GM12878 (cell line): ENCODE data around the gene ELF2. TPM values are rescaled to one million over a fixed set of nuclear protein-coding genes. Genes with fewer than 3 reads are reported as not detected.

Experiments used
- ATAC-seq: fragments of 200-7000 bp; cut with Tn5 transposase; 3 replicates; pipeline ENCODE4 v1.9.1; 2020; ENCODE audit warnings: mild to moderate bottlenecking, moderate library complexity
- Bru-seq: library from RNA; stranded (reverse); fragments of 400-500 nt; gene quantifications from one replicate; lab custom pipeline; 2021; lab: Mats Ljungman, UMichigan
- BruChase-seq, 2 experiments: library from RNA; stranded (reverse); fragments of 400-500 nt; gene quantifications; one replicate each; lab custom pipeline; 2021; lab: Mats Ljungman, UMichigan
- BruUV-seq: library from RNA; stranded (reverse); fragments of 400-500 nt; replicated peaks from 2 replicates; lab custom pipeline; 2021; lab: Mats Ljungman, UMichigan
- CTCF ChIA-PET: fragments of 300-600 bp; sonication (Branson Sonifier 250); formaldehyde crosslinking; extraction: SDS; loops from one replicate; lab custom pipeline; 2021; ENCODE audit warnings: inconsistent platforms; lab: Yijun Ruan, JAX
- POLR2A ChIA-PET: fragments of 350-600 bp; formaldehyde crosslinking; extraction: SDS; loops from one replicate; lab custom pipeline; 2021; ENCODE audit warnings: inconsistent platforms; lab: Charles Lee
- RAD21 ChIA-PET: fragments of 300-600 bp; sonication (Branson Sonifier 250); formaldehyde crosslinking; loops from one replicate; lab custom pipeline; 2023; ENCODE audit warnings: antibody characterized with exemption; ENCODE audit not compliant: unreplicated experiment; lab: Charles Lee
- SMC1A ChIA-PET: fragments of 300-600 bp; sonication (Branson Sonifier 250); formaldehyde crosslinking; loops from one replicate; lab custom pipeline; 2023; ENCODE audit not compliant: unreplicated experiment, uncharacterized antibody; lab: Charles Lee
- DNase-seq: peaks from one replicate; pipeline ENCODE4 v3.0.0-alpha.2; 2011; ENCODE audit warnings: low read depth, low spot score
- FAIRE-seq: peaks from 3 replicates; lab custom pipeline; 2011; peaks lifted over from hg19 to GRCh38; lab: Jason Lieb, UNC
- H2AFZ ChIP-seq: 2 replicates; pipeline ENCODE4 v1.6.0; 2011; ENCODE audit warnings: low read depth, low read length, control low read depth; ENCODE audit not compliant: control insufficient read depth
- H3K27ac ChIP-seq: 2 replicates; pipeline ENCODE4 v1.5.1; 2011; ENCODE audit warnings: control low read depth; ENCODE audit not compliant: control insufficient read depth, insufficient read depth
- H3K27me3 ChIP-seq, 2 experiments: replicated peaks in 1 of 2; 2 replicates each; pipeline versions ENCODE4 v1.6.0 to v1.6.1; 2011; ENCODE audit warnings: low read length in 1 of 2; ENCODE audit not compliant: control insufficient read depth in 2 of 2, insufficient read depth in 2 of 2
- H3K36me3 ChIP-seq, 2 experiments: 2 replicates each; pipeline ENCODE4 v1.5.1; 2011; ENCODE audit warnings: low read length in 1 of 2; ENCODE audit not compliant: control insufficient read depth in 2 of 2, insufficient read depth in 2 of 2
- H3K4me1 ChIP-seq: 2 replicates; pipeline ENCODE4 v1.6.1; 2011; ENCODE audit warnings: mild to moderate bottlenecking, low read length, moderate library complexity, mixed read lengths; ENCODE audit not compliant: control insufficient read depth, insufficient read depth
- H3K4me2 ChIP-seq: 2 replicates; pipeline ENCODE4 v1.6.0; 2011; ENCODE audit warnings: control low read depth; ENCODE audit not compliant: control insufficient read depth, insufficient read depth
- H3K4me3 ChIP-seq: fragments of 200-600 bp; sonication (generic); 2 replicates; pipeline ENCODE4 v1.5.1; 2016
- H3K79me2 ChIP-seq: 2 replicates; pipeline ENCODE4 v1.6.0; 2011; ENCODE audit warnings: low read length; ENCODE audit not compliant: control insufficient read depth, insufficient read depth
- H3K9ac ChIP-seq: 2 replicates; pipeline ENCODE4 v1.8.0; 2011; ENCODE audit warnings: low read length, control low read depth, mixed read lengths; ENCODE audit not compliant: control insufficient read depth, insufficient read depth
- H3K9me3 ChIP-seq: replicated peaks from 3 replicates; pipeline ENCODE4 v1.5.1; 2011; ENCODE audit warnings: mild to moderate bottlenecking, low read length; ENCODE audit not compliant: control insufficient read depth, insufficient read depth
- H4K20me1 ChIP-seq: 2 replicates; pipeline ENCODE4 v1.6.0; 2011; ENCODE audit not compliant: control insufficient read depth, insufficient read depth
- BACH1 ChIP-seq: fragments of 450-650 bp; IDR thresholded peaks from 2 replicates; pipeline ENCODE4 v1.6.1; 2017; ENCODE audit warnings: mild to moderate bottlenecking, borderline replicate concordance
- CREB1 ChIP-seq: IDR thresholded peaks from 2 replicates; pipeline ENCODE4 v1.6.1; 2012; ENCODE audit warnings: low read depth, mild to moderate bottlenecking, inconsistent platforms
- GATAD2B ChIP-seq: fragments of 450-650 bp; conservative IDR thresholded peaks from 2 replicates; pipeline ENCODE4 v1.6.1; 2017; ENCODE audit warnings: low read depth, mild to moderate bottlenecking, moderate library complexity
- MYC ChIP-seq: IDR thresholded peaks from 2 replicates; pipeline ENCODE4 v1.6.1; 2011; ENCODE audit warnings: mild to moderate bottlenecking, low read length, moderate library complexity, inconsistent platforms; ENCODE audit not compliant: insufficient read depth, insufficient replicate concordance, insufficient read length, severe bottlenecking
- SMAD1 ChIP-seq: fragments of 450-650 bp; IDR thresholded peaks from 2 replicates; pipeline ENCODE4 v1.6.1; 2018; ENCODE audit warnings: mild to moderate bottlenecking, low read depth; ENCODE audit not compliant: partially characterized antibody
- SMARCA5 ChIP-seq: fragments of 450-650 bp; IDR thresholded peaks from 2 replicates; pipeline ENCODE4 v1.6.1; 2017; ENCODE audit warnings: mild to moderate bottlenecking
- SPI1 ChIP-seq: IDR thresholded peaks from 2 replicates; pipeline ENCODE4 v1.6.1; 2011; ENCODE audit warnings: low read depth, mild to moderate bottlenecking, low read length, moderate library complexity, borderline replicate concordance; ENCODE audit not compliant: insufficient read depth
- TCF12 ChIP-seq: IDR thresholded peaks from 2 replicates; pipeline ENCODE4 v1.6.1; 2011; ENCODE audit warnings: low read depth, mild to moderate bottlenecking, low read length
- WGBS: methylation state at CpG from one replicate; pipeline ENCODE4 v1.1.6; 2016; ENCODE audit warnings: low lambda C conversion rate; ENCODE audit not compliant: insufficient replicate concordance, insufficient coverage; ENCODE audit errors: missing lambda C conversion rate; 5-methylcytosine and 5-hydroxymethylcytosine counted together
- in situ Hi-C: fragments of 300-500 bp; cut with MboI; formaldehyde crosslinking; loops from 9 replicates; pipeline ENCODE4 v1.14.3; 2018; ENCODE audit warnings: mixed read lengths
- intact Hi-C: fragments of 100-400 bp; cut with micrococcal nuclease; formaldehyde crosslinking; loops from one replicate; pipeline ENCODE4 v1.14.2; 2022; ENCODE audit not compliant: unreplicated experiment
- long read RNA-seq, 2 experiments: library from polyadenylated mRNA; unstranded; transcript quantifications; one replicate each; pipeline ENCODE4 v2.0.0, GENCODE V29; 2019 to 2020
- polyA minus RNA-seq, 3 experiments: library from RNA; depleted of rRNA, polyadenylated mRNA; stranded (reverse); fragments of >200 nt; gene quantifications; 2 replicates each; pipeline ENCODE4 v1.2.3, GENCODE V29; 2011
- polyA plus RNA-seq, 11 experiments: library from polyadenylated mRNA; depleted of rRNA in 4 of 11; unstranded in 6 of 11; stranded (reverse) in 5 of 11; fragments of >200 nt; fragmentation: Nextera tagmentation in 4 of 11; fragmentation: Illumina TruSeq in 1 of 11; extraction: Ambion mirVana in 4 of 11; extraction: Trizol in 1 of 11; gene quantifications; 1 replicate in 1 of 11; 2 replicates in 10 of 11; pipeline versions ENCODE4 v1.2.1 to v1.2.3, GENCODE V29; 2011 to 2016; ENCODE audit warnings: inconsistent platforms in 2 of 11, missing spikeins in 2 of 11, low read depth in 1 of 11
- total RNA-seq, 4 experiments: library from RNA; depleted of rRNA in 3 of 4; stranded (reverse); fragments of >200 nt in 3 of 4; fragmentation: Illumina TruSeq in 1 of 4; extraction: Trizol in 1 of 4; gene quantifications; 2 replicates each; pipeline versions ENCODE4 v1.2.1 to v1.2.3, GENCODE V29; 2013 to 2021
- TF ChIP-seq, protein P1 (sequence below): IDR thresholded peaks from 2 replicates; pipeline ENCODE4 v1.6.1; 2011; ENCODE audit warnings: borderline replicate concordance, low read depth, mild to moderate bottlenecking, moderate library complexity, low read length; ENCODE audit not compliant: insufficient read depth, poor library complexity, severe bottlenecking
- TF ChIP-seq, protein P2 (sequence below): fragments of 450-650 bp; conservative IDR thresholded peaks from 2 replicates; pipeline ENCODE4 v1.6.1; 2017; ENCODE audit warnings: mild to moderate bottlenecking, moderate library complexity

ELF2 gene
- 109 and 114 TPM in 2 replicates for total RNA-seq (2013; cell fraction: nucleolus; rRNA removed)
- total RNA-seq (2014; rRNA removed) (26.1 and 27.6 TPM in 2 replicates), total RNA-seq (2014; rRNA removed; fragmentation: Illumina TruSeq; extraction: Trizol) (30.1 and 31.4 TPM in 2 replicates), total RNA-seq (2021) (24.9 and 25.0 TPM in 2 replicates), polyA plus RNA-seq (2011; rRNA removed) (26.7 and 32.3 TPM in 2 replicates), polyA plus RNA-seq (2014; fragmentation: Illumina TruSeq; extraction: Trizol) (22.3 and 25.4 TPM in 2 replicates), polyA plus RNA-seq (2014; fragmentation: Nextera tagmentation; extraction: Ambion mirVana) (10 to 100 TPM; 10.5 to 15.6 TPM), polyA plus RNA-seq (2014; rRNA removed) (13.1 and 16.1 TPM in 2 replicates), polyA plus RNA-seq (2016; fragmentation: Nextera tagmentation; extraction: Ambion mirVana) (10 to 100 TPM; 16.9 to 18.7 TPM), polyA minus RNA-seq (2011; rRNA and poly(A)+ RNA removed) (40.2 and 48.5 TPM in 2 replicates), Bru-seq, nascent RNA (percentile 83 among the genes with signal in this experiment), BruChase-seq, experiment 1, labeled RNA remaining after a 6-hour chase (percentile 74 among the genes with signal in this experiment), BruChase-seq, experiment 2, labeled RNA remaining after a 2-hour chase (percentile 77 among the genes with signal in this experiment)
- polyA plus RNA-seq (2011; ENCODE audit: low read depth) = 16.3 TPM
- 14.6 and 15.6 TPM in 2 replicates for polyA plus RNA-seq (2011; cell fraction: cytosol; rRNA removed)
- 19.3 and 22.2 TPM in 2 replicates for polyA plus RNA-seq (2011; cell fraction: nucleus; rRNA removed)
- 17.5 and 18.6 TPM in 2 replicates for polyA plus RNA-seq (2012)
- 13.6 and 16.2 TPM in 2 replicates for polyA minus RNA-seq (2011; cell fraction: cytosol; rRNA and poly(A)+ RNA removed)
- polyA minus RNA-seq (2011; cell fraction: nucleus; rRNA and poly(A)+ RNA removed) = 26.4 and 40.0 TPM in 2 replicates
- long read RNA-seq, experiment 1, partial matches to known transcripts = 4 of 6 reads
- long read RNA-seq, experiment 1, other reads (novel, unspliced or antisense) = 1 of 6 reads
- long read RNA-seq, experiment 2, partial matches to known transcripts = 7 of 18 reads
- long read RNA-seq, experiment 2, other reads (novel, unspliced or antisense) = 9 of 18 reads

DNA sequence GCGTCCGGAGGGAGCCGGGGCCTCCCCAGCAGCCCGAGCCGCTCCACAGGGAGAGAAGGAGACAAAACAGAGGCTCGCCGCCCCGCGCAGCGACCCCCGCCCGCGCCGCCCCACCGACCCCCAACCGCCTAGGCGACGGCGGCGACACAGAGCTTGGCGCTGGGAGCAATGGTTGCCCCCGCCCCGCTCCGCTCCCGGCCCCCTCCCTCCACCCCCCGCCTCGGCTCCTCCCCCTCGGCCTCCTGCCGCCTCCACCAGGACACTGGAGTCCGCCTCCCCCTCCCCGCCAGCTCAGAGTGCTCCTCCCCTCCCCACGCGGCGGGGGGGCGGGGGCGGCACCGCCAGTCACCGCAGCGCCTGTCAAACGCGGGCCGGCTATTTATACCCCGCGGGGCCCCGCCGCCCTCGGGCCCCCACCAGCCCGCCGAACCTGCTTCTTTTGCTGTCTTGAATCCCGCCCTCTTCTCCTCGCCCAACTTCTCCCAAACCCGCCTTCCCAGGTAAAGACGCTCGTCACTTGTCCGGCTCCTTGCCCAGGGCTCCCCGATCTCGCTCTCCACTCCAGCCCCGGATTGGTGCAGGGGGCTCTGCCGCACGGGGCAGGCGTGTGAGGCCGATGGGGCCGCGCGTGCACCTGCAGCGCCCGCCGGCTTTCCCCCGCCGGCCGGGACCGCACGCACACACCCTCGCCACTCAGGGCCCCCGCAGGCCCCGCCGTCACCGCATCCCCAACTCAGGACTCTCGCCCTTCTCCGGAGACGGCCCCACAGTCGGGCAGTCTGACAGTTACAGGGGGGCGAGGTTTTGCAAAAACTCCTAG, at the start of gene ELF2:
Gene ELF2 (minus strand): TSS at position 170 of the 820 bp plus-strand sequence. CDS start 39,517 bp downstream, outside the sequence.
- Histone ChIP-seq H3K36me3 (no peaks in the 10 kb centered on the region), H3K4me3 (peak within 1 kb of the TSS; percentile 79), H3K4me1 (peaks cover 4% of the 10 kb centered on the region; the same call in 1 of the 2 replicates), H3K9me3 (no peaks in the 10 kb centered on the region), H3K27me3 (peaks cover 2 to 3% of the 10 kb centered on the region in 2 experiments; a peak in 2 of 4 replicates), H4K20me1 (no peaks in the 10 kb centered on the region; the same call in 1 of the 2 replicates), H2AFZ (peak within 1 kb of the TSS; percentile 86), H3K4me2 (peak within 1 kb of the TSS; percentile 88), H3K27ac (peak within 1 kb of the TSS; percentile 57), H3K79me2 (no peaks in the 10 kb centered on the region), H3K9ac (peak within 1 kb of the TSS; percentile 50)
- FAIRE-seq = no peak
- in situ Hi-C loops = no loop called here
- DNase-seq = no peak
- intact Hi-C loops = loop anchor here (5.0 kb wide), 2 partner anchors 95 to 145 kb away; no protein-coding TSS in a partner anchor
- ATAC-seq = peak; percentile 62
- 2% methylated on average over 32 of the region's 83 CpGs for WGBS
- SMC1A ChIA-PET = interaction anchor here (0.5 to 2.3 kb wide), 5 partner anchors 12 to 162 kb away, joined by 3 to 8 read pairs (median 5); no protein-coding TSS in a partner anchor
- RAD21 ChIA-PET = interaction anchor here (0.7 to 2.8 kb wide), 14 partner anchors 9 to 162 kb away, joined by 3 to 14 read pairs (median 4); partner anchors contain the start of genes NAA15 and NDUFC1
- CTCF ChIA-PET = interaction anchor here (1.2 to 8.8 kb wide), 3 partner anchors 49 to 146 kb away, joined by 3 to 54 read pairs (median 36); no protein-coding TSS in a partner anchor
- POLR2A ChIA-PET = interaction anchor here (0.7 to 3.3 kb wide), 7 partner anchors 31 to 165 kb away, joined by 3 to 20 read pairs (median 6); partner anchors contain the start of genes NAA15 and NOCT
- no TSS peak for BruUV-seq
- TF ChIP-seq SPI1 = no peak
- TF ChIP-seq, protein P1, sequence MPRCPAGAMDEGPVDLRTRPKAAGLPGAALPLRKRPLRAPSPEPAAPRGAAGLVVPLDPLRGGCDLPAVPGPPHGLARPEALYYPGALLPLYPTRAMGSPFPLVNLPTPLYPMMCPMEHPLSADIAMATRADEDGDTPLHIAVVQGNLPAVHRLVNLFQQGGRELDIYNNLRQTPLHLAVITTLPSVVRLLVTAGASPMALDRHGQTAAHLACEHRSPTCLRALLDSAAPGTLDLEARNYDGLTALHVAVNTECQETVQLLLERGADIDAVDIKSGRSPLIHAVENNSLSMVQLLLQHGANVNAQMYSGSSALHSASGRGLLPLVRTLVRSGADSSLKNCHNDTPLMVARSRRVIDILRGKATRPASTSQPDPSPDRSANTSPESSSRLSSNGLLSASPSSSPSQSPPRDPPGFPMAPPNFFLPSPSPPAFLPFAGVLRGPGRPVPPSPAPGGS = no peak
- TF ChIP-seq, protein P2, sequence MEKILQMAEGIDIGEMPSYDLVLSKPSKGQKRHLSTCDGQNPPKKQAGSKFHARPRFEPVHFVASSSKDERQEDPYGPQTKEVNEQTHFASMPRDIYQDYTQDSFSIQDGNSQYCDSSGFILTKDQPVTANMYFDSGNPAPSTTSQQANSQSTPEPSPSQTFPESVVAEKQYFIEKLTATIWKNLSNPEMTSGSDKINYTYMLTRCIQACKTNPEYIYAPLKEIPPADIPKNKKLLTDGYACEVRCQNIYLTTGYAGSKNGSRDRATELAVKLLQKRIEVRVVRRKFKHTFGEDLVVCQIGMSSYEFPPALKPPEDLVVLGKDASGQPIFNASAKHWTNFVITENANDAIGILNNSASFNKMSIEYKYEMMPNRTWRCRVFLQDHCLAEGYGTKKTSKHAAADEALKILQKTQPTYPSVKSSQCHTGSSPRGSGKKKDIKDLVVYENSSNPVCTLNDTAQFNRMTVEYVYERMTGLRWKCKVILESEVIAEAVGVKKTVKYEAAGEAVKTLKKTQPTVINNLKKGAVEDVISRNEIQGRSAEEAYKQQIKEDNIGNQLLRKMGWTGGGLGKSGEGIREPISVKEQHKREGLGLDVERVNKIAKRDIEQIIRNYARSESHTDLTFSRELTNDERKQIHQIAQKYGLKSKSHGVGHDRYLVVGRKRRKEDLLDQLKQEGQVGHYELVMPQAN = peak; percentile 70
- TF ChIP-seq MYC = no peak
- TF ChIP-seq BACH1 = peak; percentile 37
- TF ChIP-seq GATAD2B = peak; percentile 91
- TF ChIP-seq TCF12 = peak; percentile 53; the same call in 1 of the 2 replicates
- TF ChIP-seq SMARCA5 = peak; percentile 55; the same call in 1 of the 2 replicates
- no peak for TF ChIP-seq SMAD1
- TF ChIP-seq CREB1 = 0 out of 2 replicates have a peak, but pooled peaks have one; percentile 34
